Esophagus muscularis mucosa (tissue), 4 donors: ENCODE measurements around the gene CTIF. TPM values are rescaled to one million over a fixed set of nuclear protein-coding genes. Genes with fewer than 3 reads are reported as not detected.

Source experiments
- DNase-seq: peaks from one replicate; pipeline ENCODE4 v3.0.0-alpha.2; 2017; ENCODE audit errors: extremely low spot score
- H3K27ac ChIP-seq, 4 donors: fragments of 200-600 bp; sonication (generic); replicated peaks in 1 of 4; 1 replicate in 3 of 4; 2 replicates in 1 of 4; pipeline ENCODE4 v1.5.1; 2016 to 2019; ENCODE audit warnings: mild to moderate bottlenecking in 1 of 4
- H3K27me3 ChIP-seq, 4 donors: fragments of 200-600 bp; sonication (generic); one replicate each; pipeline versions ENCODE4 v1.5.1 to v1.6.0; 2016 to 2019
- H3K36me3 ChIP-seq, 4 donors: fragments of 200-600 bp; sonication (generic); one replicate each; pipeline ENCODE4 v1.5.1; 2016 to 2019
- H3K4me1 ChIP-seq, 4 donors: fragments of 200-600 bp; sonication (generic); one replicate each; pipeline ENCODE4 v1.5.1; 2016 to 2019
- H3K4me3 ChIP-seq, 4 donors: fragments of 200-600 bp; sonication (generic); 1 replicate in 2 of 4; 2 replicates in 2 of 4; pipeline ENCODE4 v1.5.1; 2016 to 2019; ENCODE audit warnings: mild to moderate bottlenecking in 4 of 4, moderate library complexity in 1 of 4
- H3K9me3 ChIP-seq, 4 donors: fragments of 200-600 bp; sonication (generic); 1 replicate in 3 of 4; 2 replicates in 1 of 4; pipeline ENCODE4 v1.5.1; 2016 to 2019
- EP300 ChIP-seq: sonication (generic); formaldehyde crosslinking; IDR thresholded peaks from one replicate; pipeline ENCODE4 v1.6.1; 2017; ENCODE audit warnings: antibody characterized with exemption
- POLR2A ChIP-seq: fragments of 450-650 bp; IDR thresholded peaks from one replicate; pipeline ENCODE4 v1.6.1; 2017; ENCODE audit warnings: antibody characterized with exemption, moderate library complexity, mild to moderate bottlenecking, low read depth
- POLR2AphosphoS5 ChIP-seq, 2 donors: sonication (generic); formaldehyde crosslinking; IDR thresholded peaks; one replicate each; pipeline ENCODE4 v1.6.1; 2017; ENCODE audit warnings: antibody characterized with exemption in 2 of 2
- WGBS: methylation state at CpG from one replicate; pipeline ENCODE4 v1.1.5; 2018; 5-methylcytosine and 5-hydroxymethylcytosine counted together
- intact Hi-C: fragments of 100-400 bp; cut with DNase I; formaldehyde crosslinking; loops from one replicate; pipeline ENCODE4 v1.15.1; 2023
- total RNA-seq, 4 donors: library from RNA; depleted of rRNA; stranded (reverse); fragments of >200 nt; gene quantifications; one replicate each; pipeline versions ENCODE4 v1.1.0 to v1.2.1, GENCODE V29; 2016
- TF ChIP-seq, protein P1 (sequence below), 3 experiments: fragments of 200-600 bp in 2 of 3; fragments of 450-650 bp in 1 of 3; sonication (generic) in 2 of 3; IDR thresholded peaks; one replicate each; pipeline ENCODE4 v1.5.1; 2017 to 2019; ENCODE audit warnings: antibody characterized with exemption in 3 of 3, mild to moderate bottlenecking in 2 of 3, moderate library complexity in 1 of 3

CTIF gene
- total RNA-seq, 4 donors from 2014 or later, result 63.1 to 137 (median 87.7) TPM

DNA sequence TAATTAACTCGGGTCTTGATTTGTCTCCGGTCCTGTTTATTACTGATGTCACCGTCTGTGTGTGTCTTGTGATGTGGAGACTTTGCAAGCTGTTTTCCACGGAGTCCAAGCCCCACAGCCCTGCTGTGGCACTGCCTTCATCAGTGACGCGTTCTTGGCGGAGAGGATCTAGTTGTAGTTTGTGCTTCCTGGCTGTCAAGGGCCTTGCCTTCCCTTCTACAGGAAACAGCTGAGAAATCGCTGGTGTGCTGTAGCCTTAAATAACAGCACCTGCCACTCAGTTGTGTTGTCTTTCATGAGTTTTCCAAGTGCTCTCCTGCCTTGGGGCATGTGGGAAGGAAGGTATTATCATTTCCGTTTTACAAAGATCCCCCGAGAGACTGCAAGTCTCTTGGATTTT is 26.3 kb downstream of the CTIF start:
- DNase-seq, result no peak
- 51% methylated on average over 10 of the region's 10 CpGs for WGBS
- Histone ChIP-seq H3K4me3 (no peak overlapping the region), H3K4me1 (peaks cover 47 to 79% (median 77%) of the 10 kb centered on the region in 4 donors), H3K36me3 (no peaks in the 10 kb centered on the region), H3K27ac (peak overlapping the region in 1 of 4 donors; percentile 33), H3K27me3 (no peaks in the 10 kb centered on the region), H3K9me3 (no peaks in the 10 kb centered on the region)
- intact Hi-C loops, result no loop called here
- TF ChIP-seq POLR2A (no peak), EP300 (no peak), POLR2AphosphoS5 (IDR thresholded peaks at IDR 0.05) (no peak)
- TF ChIP-seq, protein P1, sequence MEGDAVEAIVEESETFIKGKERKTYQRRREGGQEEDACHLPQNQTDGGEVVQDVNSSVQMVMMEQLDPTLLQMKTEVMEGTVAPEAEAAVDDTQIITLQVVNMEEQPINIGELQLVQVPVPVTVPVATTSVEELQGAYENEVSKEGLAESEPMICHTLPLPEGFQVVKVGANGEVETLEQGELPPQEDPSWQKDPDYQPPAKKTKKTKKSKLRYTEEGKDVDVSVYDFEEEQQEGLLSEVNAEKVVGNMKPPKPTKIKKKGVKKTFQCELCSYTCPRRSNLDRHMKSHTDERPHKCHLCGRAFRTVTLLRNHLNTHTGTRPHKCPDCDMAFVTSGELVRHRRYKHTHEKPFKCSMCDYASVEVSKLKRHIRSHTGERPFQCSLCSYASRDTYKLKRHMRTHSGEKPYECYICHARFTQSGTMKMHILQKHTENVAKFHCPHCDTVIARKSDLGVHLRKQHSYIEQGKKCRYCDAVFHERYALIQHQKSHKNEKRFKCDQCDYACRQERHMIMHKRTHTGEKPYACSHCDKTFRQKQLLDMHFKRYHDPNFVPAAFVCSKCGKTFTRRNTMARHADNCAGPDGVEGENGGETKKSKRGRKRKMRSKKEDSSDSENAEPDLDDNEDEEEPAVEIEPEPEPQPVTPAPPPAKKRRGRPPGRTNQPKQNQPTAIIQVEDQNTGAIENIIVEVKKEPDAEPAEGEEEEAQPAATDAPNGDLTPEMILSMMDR (IDR thresholded peaks at IDR 0.05), result no peak

DNA sequence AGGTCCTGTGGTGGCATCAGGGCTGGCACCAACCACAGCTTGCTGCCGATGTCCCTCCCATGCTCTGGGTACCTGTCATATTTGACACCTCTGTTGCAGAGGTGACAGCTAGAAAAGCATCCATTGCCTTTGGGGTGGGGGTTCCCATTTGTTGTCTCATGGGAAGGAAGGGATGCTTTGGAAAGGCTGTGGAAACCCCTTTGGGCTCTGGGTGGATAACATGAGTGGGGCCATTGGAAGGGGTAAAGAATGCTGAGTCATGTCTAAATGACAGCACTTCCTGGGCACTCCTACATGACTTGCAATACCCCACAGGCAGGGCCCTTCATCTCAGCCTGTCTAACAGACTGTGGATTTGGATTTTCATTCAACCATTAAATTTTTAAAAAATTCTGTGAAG is 27.8 kb downstream of the CTIF start:
- Histone ChIP-seq H3K4me3 (no peak overlapping the region), H3K4me1 (peaks cover 44 to 78% (median 72%) of the 10 kb centered on the region in 4 donors), H3K27me3 (no peaks in the 10 kb centered on the region), H3K36me3 (no peaks in the 10 kb centered on the region), H3K27ac (no peak overlapping the region), H3K9me3 (no peaks in the 10 kb centered on the region)
- TF ChIP-seq POLR2A, result no peak
- TF ChIP-seq EP300, result no peak
- no peak for TF ChIP-seq POLR2AphosphoS5 (IDR thresholded peaks at IDR 0.05)
- TF ChIP-seq, protein P1 (IDR thresholded peaks at IDR 0.05), result no peak
- intact Hi-C loops, result no loop called here
- 88% methylated on average over 1 of the region's 1 CpG for WGBS
- DNase-seq, result no peak

DNA sequence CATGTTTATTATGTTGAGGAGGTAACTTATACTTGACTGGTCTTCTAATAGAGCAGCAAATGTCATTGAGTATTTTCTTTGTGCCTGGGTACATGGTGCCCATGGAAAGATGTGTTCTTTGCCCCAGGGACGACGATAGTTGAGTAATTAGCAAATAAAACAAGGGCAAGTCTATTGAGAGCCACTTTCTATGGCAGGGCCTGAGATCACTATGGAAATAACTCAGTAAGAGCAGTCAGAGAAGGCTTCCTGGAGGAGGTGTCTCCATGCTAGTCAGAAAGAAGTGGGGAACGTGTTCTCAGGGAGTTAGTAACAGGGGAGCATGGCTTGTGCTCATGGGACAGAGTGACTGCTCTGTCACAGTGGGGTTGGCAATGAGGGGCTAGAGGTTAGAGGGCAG is 28.6 kb downstream of the CTIF start:
- DNase-seq, result no peak
- 91% methylated on average over 3 of the region's 3 CpGs for WGBS
- H3K27ac ChIP-seq, result no peak overlapping the region
- no peaks in the 10 kb centered on the region for H3K9me3 ChIP-seq
- TF ChIP-seq POLR2A (no peak), POLR2AphosphoS5 (IDR thresholded peaks at IDR 0.05) (no peak), EP300 (no peak)
- TF ChIP-seq, protein P1 (IDR thresholded peaks at IDR 0.05), result no peak
- peaks cover 38 to 76% (median 68%) of the 10 kb centered on the region in 4 donors for H3K4me1 ChIP-seq
- H3K27me3 ChIP-seq, result no peaks in the 10 kb centered on the region
- no peak overlapping the region for H3K4me3 ChIP-seq
- intact Hi-C loops, result no loop called here
- no peaks in the 10 kb centered on the region for H3K36me3 ChIP-seq

DNA sequence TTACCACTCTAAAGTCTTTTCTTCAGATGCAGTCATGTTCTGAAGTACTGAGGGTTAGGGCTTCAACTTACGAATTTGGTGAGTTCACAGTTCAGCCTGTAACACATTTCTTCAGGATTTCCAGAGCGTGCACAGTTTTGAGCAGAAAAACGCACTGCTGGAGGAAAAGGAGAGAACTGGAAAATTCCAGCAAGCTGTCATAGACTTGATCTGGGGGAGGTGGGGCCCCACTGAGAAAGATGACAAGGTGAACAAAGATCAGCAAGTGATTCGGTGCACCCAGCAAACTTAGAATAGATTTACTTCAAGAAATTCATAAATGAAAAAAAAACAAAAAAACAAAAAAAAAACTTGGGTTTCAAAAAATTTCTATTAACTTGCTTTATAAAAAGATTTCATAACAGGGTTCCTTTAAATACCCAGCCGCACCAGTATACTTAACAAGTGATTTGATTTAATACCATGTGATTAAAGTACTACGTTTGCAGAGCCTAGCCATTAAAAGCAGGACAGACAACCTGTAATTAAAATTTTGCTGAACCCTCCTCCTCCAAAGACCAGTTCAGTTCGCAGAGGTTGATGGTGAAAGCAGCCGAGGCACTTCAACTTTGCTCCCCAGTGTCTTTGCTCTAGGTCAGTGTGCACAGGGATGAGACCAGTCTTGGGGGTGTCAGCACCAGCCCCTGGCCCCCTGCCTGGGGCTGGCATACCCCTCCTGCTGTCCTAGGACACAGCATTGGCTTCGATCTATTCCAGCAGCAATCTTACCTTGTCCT is 30.5 kb downstream of the CTIF start:
- Histone ChIP-seq H3K4me3 (no peak overlapping the region), H3K27me3 (no peaks in the 10 kb centered on the region), H3K9me3 (no peaks in the 10 kb centered on the region), H3K27ac (no peak overlapping the region), H3K36me3 (no peaks in the 10 kb centered on the region), H3K4me1 (peaks cover 24 to 74% (median 59%) of the 10 kb centered on the region in 4 donors)
- 86% methylated on average over 9 of the region's 9 CpGs for WGBS
- TF ChIP-seq EP300 (no peak), POLR2A (no peak), POLR2AphosphoS5 (IDR thresholded peaks at IDR 0.05) (no peak)
- TF ChIP-seq, protein P1 (IDR thresholded peaks at IDR 0.05), result no peak
- intact Hi-C loops, result no loop called here
- DNase-seq, result no peak
